ENCODE results near the gene CS. TPM values are rescaled to one million over a fixed set of nuclear protein-coding genes. Genes with fewer than 3 reads are reported as not detected.

The CS gene
- total RNA-seq, 2 experiments from 2014 or later: 139 to 145 TPM

- POLR2A ChIA-PET: no interaction called here
- no peaks in the 10 kb centered on the region for H3K9me3 Mint-ChIP-seq
These were observed 51.4 kb downstream of the CS start for GRCh38 chr12:56248711-56249110.

GRCh38 chr12:56247923-56248322 is 52.2 kb downstream of the CS start:
- no peaks in the 10 kb centered on the region for H3K4me1 ChIP-seq (ENCODE audit: insufficient read depth, low read length)
- no peak overlapping the region for H3K4me3 ChIP-seq (ENCODE audit: low read length)
- intact Hi-C loops (cut with DNase I, micrococcal nuclease): no loop called here
- H3K27me3 ChIP-seq (ENCODE audit: control insufficient read depth in 1 of 2, insufficient read depth in 2 of 2, low read length in 2 of 2): no peaks in the 10 kb centered on the region
- no peak overlapping the region for H3K27ac ChIP-seq (ENCODE audit: low read depth in 1 of 2, low read length in 2 of 2)
- Mint-ChIP-seq H3K9me3 (no peaks in the 10 kb centered on the region), H3K36me3 (ENCODE audit: low read depth) (peaks cover 73% of the 10 kb centered on the region), H3K27me3 (no peaks in the 10 kb centered on the region), H3K4me3 (no peak overlapping the region), H3K4me1 (ENCODE audit: low read depth) (no peaks in the 10 kb centered on the region), H3K27ac (no peak overlapping the region)
- POLR2A ChIA-PET: no interaction called here
- TF ChIP-seq CTCF (IDR thresholded peaks at IDR 0.05): no peak
- no peaks in the 10 kb centered on the region for H3K9me3 ChIP-seq (ENCODE audit: control insufficient read depth in 1 of 2, insufficient read depth in 1 of 2, low read length in 2 of 2)
- peaks cover 87% of the 10 kb centered on the region for H3K36me3 ChIP-seq (ENCODE audit: insufficient read depth, low read length)
- DNase-seq (no peak), ATAC-seq (ENCODE audit: poor library complexity) (no peak)
- CTCF ChIA-PET: no interaction called here

More at GRCh38 chr12:56248711-56249110, 51.4 kb downstream of the CS start:
- ATAC-seq (ENCODE audit: poor library complexity): no peak
- peaks cover 74% of the 10 kb centered on the region for H3K36me3 Mint-ChIP-seq (ENCODE audit: low read depth)
- H3K4me1 Mint-ChIP-seq (ENCODE audit: low read depth): no peaks in the 10 kb centered on the region
- H3K36me3 ChIP-seq (ENCODE audit: insufficient read depth, low read length): peaks cover 87% of the 10 kb centered on the region
- H3K9me3 ChIP-seq (ENCODE audit: control insufficient read depth in 1 of 2, insufficient read depth in 1 of 2, low read length in 2 of 2): no peaks in the 10 kb centered on the region
- H3K27ac ChIP-seq (ENCODE audit: low read depth in 1 of 2, low read length in 2 of 2): no peak overlapping the region
- DNase-seq: no peak
- H3K27me3 ChIP-seq (ENCODE audit: control insufficient read depth in 1 of 2, insufficient read depth in 2 of 2, low read length in 2 of 2): no peaks in the 10 kb centered on the region
- H3K27me3 Mint-ChIP-seq: no peaks in the 10 kb centered on the region
- H3K4me1 ChIP-seq (ENCODE audit: insufficient read depth, low read length): no peaks in the 10 kb centered on the region
- CTCF ChIA-PET: interaction anchor here (1.9 kb wide), 1 partner anchor 10 kb away, joined by 4 read pairs; the partner anchor contains the start of gene ANKRD52
- intact Hi-C loops (cut with DNase I, micrococcal nuclease): no loop called here
- H3K4me3 Mint-ChIP-seq: no peak overlapping the region
- no peak overlapping the region for H3K4me3 ChIP-seq (ENCODE audit: low read length)
- H3K27ac Mint-ChIP-seq: no peak overlapping the region
- TF ChIP-seq CTCF (IDR thresholded peaks at IDR 0.05): no peak

GRCh38 chr12:56244494-56244893 is 55.6 kb downstream of the CS start:
- Histone ChIP-seq H3K27me3 (ENCODE audit: control insufficient read depth in 1 of 2, insufficient read depth in 2 of 2, low read length in 2 of 2) (no peaks in the 10 kb centered on the region), H3K36me3 (ENCODE audit: insufficient read depth, low read length) (peaks cover 80% of the 10 kb centered on the region), H3K27ac (ENCODE audit: low read depth in 1 of 2, low read length in 2 of 2) (no peak overlapping the region), H3K4me1 (ENCODE audit: insufficient read depth, low read length) (no peaks in the 10 kb centered on the region), H3K9me3 (ENCODE audit: control insufficient read depth in 1 of 2, insufficient read depth in 1 of 2, low read length in 2 of 2) (no peaks in the 10 kb centered on the region), H3K4me3 (ENCODE audit: low read length) (no peak overlapping the region)
- Mint-ChIP-seq H3K36me3 (ENCODE audit: low read depth) (peaks cover 89% of the 10 kb centered on the region), H3K27ac (no peak overlapping the region), H3K4me3 (no peak overlapping the region), H3K4me1 (ENCODE audit: low read depth) (no peaks in the 10 kb centered on the region), H3K9me3 (no peaks in the 10 kb centered on the region), H3K27me3 (no peaks in the 10 kb centered on the region)
- no peak for DNase-seq
- intact Hi-C loops (cut with DNase I, micrococcal nuclease): no loop called here
- TF ChIP-seq CTCF (IDR thresholded peaks at IDR 0.05): no peak
- POLR2A ChIA-PET: interaction anchor here (0.6 kb wide), 1 partner anchor 68 kb away, joined by 3 read pairs; no protein-coding TSS in a partner anchor
- CTCF ChIA-PET: no interaction called here
- no peak for ATAC-seq (ENCODE audit: poor library complexity)

Measured in CD4-positive, alpha-beta T cell (primary cell).